HG03575 (cell line): ENCODE data around the gene DPF3.

Experiments
- ATAC-seq: cut with Tn5 transposase; IDR thresholded peaks from one replicate; pipeline ENCODE4 v1.9.1; 2021; ENCODE audit not compliant: unreplicated experiment, insufficient number of reproducible peaks, low FRiP score; ENCODE audit errors: extremely low read depth

The DPF3 gene

GRCh38 chr14:72738161-72738611 lies 155.7 kb downstream of the DPF3 start:
- no peak for ATAC-seq

GRCh38 chr14:72737560-72737943 lies 156.3 kb downstream of the DPF3 start:
- ATAC-seq: no peak

- no peak for ATAC-seq
These were observed 156.9 kb downstream of the DPF3 start for GRCh38 chr14:72736786-72737559.

- no peak for ATAC-seq
These were observed 157.6 kb downstream of the DPF3 start for GRCh38 chr14:72736308-72736707.

GRCh38 chr14:72732022-72732780 lies 161.7 kb downstream of the DPF3 start:
- no peak for ATAC-seq

GRCh38 chr14:72731252-72732020 lies 162.5 kb downstream of the DPF3 start:
- no peak for ATAC-seq

GRCh38 chr14:72730468-72730867 lies 163.4 kb downstream of the DPF3 start:
- no peak for ATAC-seq

GRCh38 chr14:72726444-72726843 lies 167.5 kb downstream of the DPF3 start:
- no peak for ATAC-seq

DNA sequence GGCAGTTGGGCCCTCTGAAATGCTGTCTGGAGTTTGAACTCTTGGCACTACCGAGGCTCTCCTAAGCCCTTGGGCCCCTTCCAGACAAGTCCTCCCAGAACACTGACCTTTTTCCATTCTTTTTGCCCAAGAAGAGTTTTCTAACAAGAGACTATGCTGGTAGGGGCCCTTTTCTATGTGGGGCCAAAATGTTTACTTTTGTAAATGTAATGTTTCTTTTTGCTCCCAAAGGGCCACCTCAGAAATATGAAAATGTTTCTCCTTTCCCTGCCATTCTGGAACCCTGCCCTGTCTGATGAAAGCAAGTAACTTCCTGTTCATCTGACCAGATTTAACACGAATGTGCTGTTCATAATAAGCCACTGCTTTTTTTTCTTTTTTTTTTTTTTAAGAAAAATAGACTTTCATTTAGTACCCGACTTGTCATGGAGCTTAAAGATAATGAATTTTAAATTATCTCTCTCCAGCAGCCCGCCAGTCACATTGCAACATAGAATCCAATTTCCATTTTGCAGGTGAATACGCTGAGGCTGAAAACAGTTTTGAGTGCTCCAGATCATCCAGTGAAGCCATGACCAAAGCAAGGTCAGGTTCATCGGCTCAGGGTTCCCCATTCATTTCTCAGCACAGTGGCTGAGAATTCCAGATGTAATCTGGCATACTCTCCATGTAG lies 169.9 kb downstream of the DPF3 start:
- ATAC-seq: no peak

GRCh38 chr14:72722201-72722785 lies 171.6 kb downstream of the DPF3 start:
- ATAC-seq: no peak

DNA sequence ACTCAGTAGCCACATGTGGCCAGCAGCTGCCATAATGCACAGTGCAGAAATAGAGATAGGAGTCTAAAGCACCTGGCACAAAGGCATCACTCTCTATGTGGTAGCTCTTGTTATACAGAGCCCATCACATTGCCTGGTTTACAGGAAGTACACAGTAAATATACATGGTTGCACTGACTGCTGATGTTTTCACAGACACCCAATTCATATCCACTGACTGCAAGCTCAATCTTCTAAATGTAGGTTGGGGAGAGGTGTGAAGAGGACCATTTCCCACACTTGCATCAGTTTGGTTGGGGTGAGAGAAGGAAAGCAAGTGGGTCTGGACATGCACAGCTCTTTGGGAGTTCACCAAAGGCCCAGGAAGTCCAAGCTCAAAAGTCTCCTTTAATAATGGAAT lies 172.8 kb downstream of the DPF3 start:
- no peak for ATAC-seq

- ATAC-seq: no peak
These were observed 176.7 kb downstream of the DPF3 start for GRCh38 chr14:72717220-72717619.

GRCh38 chr14:72716476-72716875 lies 177.4 kb downstream of the DPF3 start:
- ATAC-seq: no peak

DNA sequence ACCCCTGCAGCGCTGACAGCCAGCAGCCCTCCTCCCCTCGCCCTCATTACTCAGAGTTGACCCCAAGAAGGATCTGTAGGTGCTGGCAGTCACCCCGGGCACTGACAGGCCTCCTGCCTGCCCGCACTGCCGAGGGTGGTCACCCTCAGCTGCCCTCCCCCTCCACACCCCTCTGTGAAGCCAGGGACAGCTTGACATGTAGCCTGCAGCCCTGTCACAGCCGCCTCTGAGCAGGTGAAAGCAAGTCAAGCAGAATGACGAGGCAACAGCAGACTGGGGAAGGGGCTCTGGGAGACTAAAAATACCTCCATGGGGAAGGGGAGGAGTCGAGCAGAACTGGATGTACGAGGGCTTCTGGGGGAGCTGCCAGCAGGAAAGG lies 178.1 kb downstream of the DPF3 start:
- ATAC-seq: no peak

- no peak for ATAC-seq
These were observed 178.6 kb downstream of the DPF3 start for GRCh38 chr14:72715215-72715849.

DNA sequence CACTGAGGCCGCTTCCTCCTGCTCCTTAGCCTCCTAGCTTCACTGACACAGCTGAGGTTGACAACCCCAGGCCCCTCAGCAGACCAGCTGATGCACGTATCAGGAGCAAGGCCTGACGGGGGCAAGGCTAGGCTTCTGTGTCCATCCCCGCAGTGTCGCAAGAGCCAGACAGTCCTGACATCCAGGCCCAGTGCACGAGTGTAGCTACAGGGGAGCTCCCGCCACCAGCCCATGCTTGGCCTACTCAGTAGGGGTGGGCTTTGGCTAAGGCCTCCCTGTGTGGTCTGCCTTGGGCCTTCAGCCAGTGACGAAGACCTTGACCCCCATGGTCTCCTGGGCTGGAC lies 179.1 kb downstream of the DPF3 start:
- ATAC-seq: no peak

- ATAC-seq: no peak
These were observed 179.8 kb downstream of the DPF3 start for GRCh38 chr14:72714094-72714493.

DNA sequence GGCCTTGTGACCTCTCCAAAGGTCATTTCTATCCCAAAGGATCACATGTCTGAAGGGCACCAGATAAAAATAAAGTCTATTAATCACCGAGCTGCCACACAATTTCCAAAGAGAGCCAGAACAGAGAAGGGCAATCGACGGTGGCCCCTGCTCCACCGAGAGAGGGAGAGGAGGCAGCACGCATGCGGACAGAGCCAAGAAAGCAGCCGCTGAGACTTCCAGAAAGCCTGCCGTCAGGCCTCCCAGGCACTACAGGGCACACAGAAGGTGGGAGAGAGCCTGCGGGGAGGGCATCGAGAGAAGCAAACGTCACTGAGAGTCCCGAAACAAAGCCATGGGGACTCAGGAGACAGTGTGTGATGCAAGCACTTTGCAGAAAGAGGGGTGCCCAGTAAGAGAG lies 182.0 kb downstream of the DPF3 start:
- no peak for ATAC-seq
